ENCODE data around the gene CIROP.

CIROP gene, protein sequence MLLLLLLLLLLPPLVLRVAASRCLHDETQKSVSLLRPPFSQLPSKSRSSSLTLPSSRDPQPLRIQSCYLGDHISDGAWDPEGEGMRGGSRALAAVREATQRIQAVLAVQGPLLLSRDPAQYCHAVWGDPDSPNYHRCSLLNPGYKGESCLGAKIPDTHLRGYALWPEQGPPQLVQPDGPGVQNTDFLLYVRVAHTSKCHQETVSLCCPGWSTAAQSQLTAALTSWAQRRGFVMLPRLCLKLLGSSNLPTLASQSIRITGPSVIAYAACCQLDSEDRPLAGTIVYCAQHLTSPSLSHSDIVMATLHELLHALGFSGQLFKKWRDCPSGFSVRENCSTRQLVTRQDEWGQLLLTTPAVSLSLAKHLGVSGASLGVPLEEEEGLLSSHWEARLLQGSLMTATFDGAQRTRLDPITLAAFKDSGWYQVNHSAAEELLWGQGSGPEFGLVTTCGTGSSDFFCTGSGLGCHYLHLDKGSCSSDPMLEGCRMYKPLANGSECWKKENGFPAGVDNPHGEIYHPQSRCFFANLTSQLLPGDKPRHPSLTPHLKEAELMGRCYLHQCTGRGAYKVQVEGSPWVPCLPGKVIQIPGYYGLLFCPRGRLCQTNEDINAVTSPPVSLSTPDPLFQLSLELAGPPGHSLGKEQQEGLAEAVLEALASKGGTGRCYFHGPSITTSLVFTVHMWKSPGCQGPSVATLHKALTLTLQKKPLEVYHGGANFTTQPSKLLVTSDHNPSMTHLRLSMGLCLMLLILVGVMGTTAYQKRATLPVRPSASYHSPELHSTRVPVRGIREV

DNA sequence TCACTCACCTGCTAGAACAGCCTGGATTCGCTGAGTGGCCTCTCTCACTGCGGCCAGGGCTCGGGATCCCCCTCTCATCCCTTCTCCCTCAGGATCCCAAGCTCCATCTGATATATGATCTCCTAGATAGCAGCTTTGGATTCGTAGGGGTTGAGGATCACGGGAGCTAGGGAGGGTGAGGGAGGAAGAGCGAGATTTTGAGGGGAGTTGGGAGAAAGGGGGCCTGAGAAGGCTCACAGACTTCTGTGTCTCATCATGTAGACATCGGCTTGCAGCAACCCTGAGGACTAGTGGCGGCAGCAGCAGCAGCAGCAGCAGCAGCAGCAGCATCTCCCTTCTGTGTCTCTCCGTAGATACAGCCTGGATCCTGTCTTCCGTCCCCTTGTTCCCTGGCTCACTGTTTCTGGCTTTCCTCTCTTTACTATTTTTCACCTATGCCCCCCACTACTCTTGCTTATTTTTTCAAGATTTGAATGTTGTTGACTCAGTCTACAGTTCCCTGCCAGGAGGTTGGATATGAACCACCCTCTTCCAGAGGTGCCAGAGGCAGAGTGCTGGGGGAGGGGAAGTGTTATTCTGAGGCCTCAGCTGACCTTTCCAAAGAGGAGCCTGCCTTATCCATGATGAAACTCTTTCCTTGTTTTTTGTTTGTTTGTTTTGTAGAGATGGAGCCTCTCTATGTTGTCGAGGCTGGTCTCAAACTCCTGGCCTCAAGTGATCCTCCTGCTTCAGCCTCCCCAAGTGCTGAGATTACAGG, at the start of gene CIROP:
Gene CIROP (minus strand): TSS at position 399 of the 757 bp plus-strand sequence. CDS start 69 bp downstream, at position 330.
- H3K9me3 Mint-ChIP-seq: no peaks in the 10 kb centered on the region
- DNase-seq (ENCODE audit: low spot score in 2 of 2) (no peak), ATAC-seq (no peak)
- H3K36me3 Mint-ChIP-seq: no peaks in the 10 kb centered on the region
- H3K4me1 Mint-ChIP-seq: peaks cover 6% of the 10 kb centered on the region
- H3K27ac Mint-ChIP-seq: no peak within 1 kb of the TSS
- no peak within 1 kb of the TSS for H3K4me3 Mint-ChIP-seq

- no peak overlapping the region for H3K27ac Mint-ChIP-seq
- ATAC-seq (no peak), DNase-seq (ENCODE audit: low spot score in 2 of 2) (no peak)
- H3K4me3 Mint-ChIP-seq: no peak overlapping the region
- no peaks in the 10 kb centered on the region for H3K36me3 Mint-ChIP-seq
- H3K4me1 Mint-ChIP-seq: no peaks in the 10 kb centered on the region
- H3K9me3 Mint-ChIP-seq: no peaks in the 10 kb centered on the region
Observed at GRCh38 chr14:23153851-23154796, 49.3 kb upstream of the CIROP start.

DNA sequence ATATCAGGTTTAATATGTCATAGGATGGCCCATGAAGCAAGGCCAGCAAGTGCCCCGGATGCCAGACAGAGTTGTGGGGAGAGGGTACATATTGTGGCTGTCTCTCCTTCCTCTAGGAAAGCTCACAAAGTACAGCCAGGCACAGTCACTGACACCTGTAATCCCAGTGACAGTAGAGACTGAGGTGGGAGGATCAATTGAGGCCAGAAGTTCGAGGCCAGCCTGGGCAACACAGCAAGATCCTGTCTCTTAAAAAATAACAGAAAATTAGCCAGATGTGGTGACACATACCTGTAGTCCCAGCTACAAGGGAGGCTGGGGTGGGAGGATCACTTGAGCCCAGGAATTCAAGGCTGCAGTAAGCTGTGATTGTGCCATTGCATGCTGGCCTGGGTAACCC, 46.6 kb upstream of the CIROP start:
- ATAC-seq (no peak), DNase-seq (ENCODE audit: low spot score in 2 of 2) (no peak)
- H3K9me3 Mint-ChIP-seq: no peaks in the 10 kb centered on the region
- no peaks in the 10 kb centered on the region for H3K4me1 Mint-ChIP-seq
- no peaks in the 10 kb centered on the region for H3K36me3 Mint-ChIP-seq
- H3K4me3 Mint-ChIP-seq: no peak overlapping the region
- no peak overlapping the region for H3K27ac Mint-ChIP-seq

- H3K27ac Mint-ChIP-seq: no peak overlapping the region
- DNase-seq (ENCODE audit: low spot score in 2 of 2) (no peak), ATAC-seq (no peak)
- no peak overlapping the region for H3K4me3 Mint-ChIP-seq
- no peaks in the 10 kb centered on the region for H3K9me3 Mint-ChIP-seq
- no peaks in the 10 kb centered on the region for H3K36me3 Mint-ChIP-seq
- no peaks in the 10 kb centered on the region for H3K4me1 Mint-ChIP-seq
Observed at GRCh38 chr14:23149745-23150144, 45.0 kb upstream of the CIROP start.

DNA sequence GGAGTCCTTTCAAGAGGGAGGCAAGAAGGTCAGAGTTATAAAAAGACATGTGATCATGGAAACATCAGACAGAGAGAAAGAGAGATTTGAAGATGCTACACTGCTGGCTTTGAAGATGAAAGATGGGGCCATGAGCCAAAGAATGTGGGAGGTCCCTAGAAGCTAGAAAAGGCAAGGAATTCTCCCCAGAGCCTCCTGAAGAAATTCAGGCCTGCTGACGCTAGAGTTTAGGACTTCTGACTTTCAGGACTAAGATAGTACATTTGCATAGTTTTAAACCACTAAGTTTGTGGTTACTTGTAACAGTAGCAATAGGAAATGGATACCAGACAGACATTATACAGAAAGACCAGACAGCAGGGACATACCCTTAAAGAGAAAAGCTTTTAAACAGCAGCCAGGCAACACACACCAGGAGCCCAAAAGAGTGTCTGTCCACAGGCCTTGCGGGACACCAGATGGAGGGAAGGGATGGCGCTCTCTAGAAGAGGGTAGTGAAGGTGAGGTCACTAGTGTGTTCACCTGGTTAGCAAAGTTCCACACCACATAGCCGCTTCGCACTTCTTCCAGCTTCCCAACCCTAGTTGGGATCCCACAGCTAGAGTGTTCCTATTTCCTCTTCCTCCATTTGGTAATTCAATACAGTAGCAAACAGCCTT, 43.9 kb upstream of the CIROP start:
- Mint-ChIP-seq H3K4me3 (no peak overlapping the region), H3K36me3 (no peaks in the 10 kb centered on the region), H3K27ac (no peak overlapping the region), H3K4me1 (no peaks in the 10 kb centered on the region), H3K9me3 (no peaks in the 10 kb centered on the region)
- no peak for ATAC-seq
- no peak for DNase-seq (ENCODE audit: low spot score in 2 of 2)

- no peak overlapping the region for H3K4me3 Mint-ChIP-seq
- H3K9me3 Mint-ChIP-seq: no peaks in the 10 kb centered on the region
- H3K27ac Mint-ChIP-seq: no peak overlapping the region
- H3K4me1 Mint-ChIP-seq: no peaks in the 10 kb centered on the region
- no peak for DNase-seq (ENCODE audit: low spot score in 2 of 2)
- H3K36me3 Mint-ChIP-seq: no peaks in the 10 kb centered on the region
- no peak for ATAC-seq
Observed at GRCh38 chr14:23147676-23148075, 42.9 kb upstream of the CIROP start.

GRCh38 chr14:23146980-23147379, 42.2 kb upstream of the CIROP start:
- Mint-ChIP-seq H3K27ac (no peak overlapping the region), H3K4me3 (no peak overlapping the region), H3K4me1 (no peaks in the 10 kb centered on the region), H3K9me3 (no peaks in the 10 kb centered on the region), H3K36me3 (no peaks in the 10 kb centered on the region)
- ATAC-seq (no peak), DNase-seq (ENCODE audit: low spot score in 2 of 2) (no peak)

- ATAC-seq (no peak), DNase-seq (ENCODE audit: low spot score in 2 of 2) (no peak)
- no peaks in the 10 kb centered on the region for H3K9me3 Mint-ChIP-seq
- no peaks in the 10 kb centered on the region for H3K4me1 Mint-ChIP-seq
- no peaks in the 10 kb centered on the region for H3K36me3 Mint-ChIP-seq
- peak overlapping the region; percentile 11 for H3K27ac Mint-ChIP-seq
- no peak overlapping the region for H3K4me3 Mint-ChIP-seq
Observed at GRCh38 chr14:23146351-23146910, 41.6 kb upstream of the CIROP start.

DNA sequence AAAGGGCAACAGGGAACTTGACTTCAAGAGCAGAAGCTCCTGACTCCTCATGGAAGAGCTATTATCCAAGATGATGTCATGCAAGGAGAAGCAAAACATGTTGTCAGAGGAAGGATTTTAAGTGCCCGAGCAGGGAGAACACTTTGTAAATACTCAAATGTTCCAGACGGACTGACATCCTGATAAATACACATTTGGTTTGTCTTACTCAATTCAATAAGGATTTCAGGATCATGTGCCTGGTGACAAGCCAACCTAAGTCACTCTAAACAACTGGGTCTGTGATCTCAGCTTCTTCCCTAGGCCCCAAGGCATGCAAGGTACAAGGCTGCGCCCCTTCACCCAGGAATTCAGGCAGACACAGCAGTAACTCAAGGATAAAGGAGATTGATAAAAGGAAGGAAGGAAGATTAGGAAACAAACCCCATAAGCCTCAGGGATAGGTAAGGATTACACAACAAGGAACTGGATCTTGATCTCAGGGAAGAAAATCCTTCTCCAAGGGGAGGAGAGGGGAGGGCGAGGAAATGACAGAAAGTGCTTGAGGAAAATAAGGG, 41.1 kb upstream of the CIROP start:
- Mint-ChIP-seq H3K27ac (peak overlapping the region; percentile 11), H3K4me1 (no peaks in the 10 kb centered on the region), H3K36me3 (no peaks in the 10 kb centered on the region), H3K4me3 (no peak overlapping the region), H3K9me3 (no peaks in the 10 kb centered on the region)
- ATAC-seq: no peak
- DNase-seq (ENCODE audit: low spot score in 2 of 2): no peak

DNA sequence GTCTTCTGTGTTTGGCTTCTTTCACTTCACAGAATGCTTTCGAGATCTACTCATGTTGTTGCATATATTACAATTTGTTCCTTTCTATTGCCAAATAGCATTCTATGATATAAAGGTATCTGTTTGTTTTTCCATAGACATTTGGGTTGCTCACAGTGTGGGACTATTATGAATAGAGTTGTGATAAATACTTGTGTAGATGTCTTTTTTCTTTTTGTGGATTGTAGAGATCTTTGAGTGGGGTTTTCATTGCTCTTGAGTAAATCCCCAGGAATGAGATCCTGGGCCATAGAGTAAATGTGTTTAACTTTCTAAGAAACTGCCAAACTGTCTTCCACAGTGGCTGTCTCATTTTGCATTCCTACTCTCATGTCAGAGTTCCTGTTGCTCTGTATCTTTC, 39.1 kb upstream of the CIROP start:
- no peak overlapping the region for H3K27ac Mint-ChIP-seq
- no peak overlapping the region for H3K4me3 Mint-ChIP-seq
- no peaks in the 10 kb centered on the region for H3K9me3 Mint-ChIP-seq
- DNase-seq (ENCODE audit: low spot score in 2 of 2) (no peak), ATAC-seq (no peak)
- H3K4me1 Mint-ChIP-seq: no peaks in the 10 kb centered on the region
- H3K36me3 Mint-ChIP-seq: no peaks in the 10 kb centered on the region

DNA sequence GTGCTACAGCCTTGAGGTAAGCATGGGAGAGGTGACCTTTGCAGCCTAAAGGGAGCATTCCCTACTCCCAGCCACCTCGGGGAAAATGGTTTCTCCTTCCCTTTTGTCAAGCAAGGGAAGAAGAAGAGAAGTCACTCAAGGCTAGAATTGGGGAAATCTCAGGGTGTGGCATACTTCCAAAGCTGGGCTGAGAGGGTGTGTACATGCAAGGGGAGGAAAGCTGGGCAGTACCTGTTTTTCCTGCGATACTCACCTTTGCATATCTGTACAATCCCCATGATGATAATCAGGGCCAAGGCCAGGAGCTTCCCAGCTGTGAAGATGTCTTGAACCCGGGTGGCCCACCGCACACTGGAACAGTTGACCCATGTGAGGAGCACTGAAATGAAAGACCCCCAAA, 38.0 kb upstream of the CIROP start:
- DNase-seq (ENCODE audit: low spot score in 2 of 2): no peak
- Mint-ChIP-seq H3K4me3 (no peak overlapping the region), H3K4me1 (no peaks in the 10 kb centered on the region), H3K27ac (no peak overlapping the region), H3K36me3 (no peaks in the 10 kb centered on the region), H3K9me3 (no peaks in the 10 kb centered on the region)
- ATAC-seq: no peak

DNA sequence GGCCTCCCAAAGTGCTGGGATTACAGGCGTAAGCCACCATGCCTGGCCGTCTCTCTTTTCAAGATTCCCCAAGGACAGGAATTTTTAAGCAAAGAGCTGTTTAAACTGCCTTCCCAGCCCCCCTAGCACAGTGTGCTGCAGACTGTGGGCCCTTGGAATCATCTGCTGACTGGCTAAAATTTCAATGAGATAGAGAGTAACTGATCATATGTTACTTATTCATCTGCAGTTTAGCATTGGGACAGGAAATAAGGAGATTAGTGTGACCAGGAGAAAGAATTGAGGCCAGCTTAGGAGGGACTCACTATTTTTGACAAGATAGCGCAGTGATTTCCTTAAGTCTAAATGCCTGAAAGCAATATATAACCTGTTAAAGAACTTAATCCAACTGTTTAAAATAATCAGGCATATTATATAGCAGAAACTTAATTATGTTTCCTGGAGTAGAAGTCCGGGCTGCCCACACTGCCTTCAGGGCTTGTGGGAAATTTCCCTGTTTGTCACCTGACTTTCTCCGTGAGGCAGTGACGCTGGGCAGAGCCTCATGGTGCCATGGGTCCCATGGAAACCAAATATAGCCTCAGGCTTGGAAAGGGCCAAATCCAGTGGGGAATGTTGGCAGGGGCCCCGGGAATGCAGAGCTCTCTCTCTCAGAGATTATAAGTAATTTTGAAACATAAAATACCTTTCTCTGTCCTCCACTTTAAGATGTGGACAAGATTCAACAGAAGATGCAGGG, 37.1 kb upstream of the CIROP start:
- no peaks in the 10 kb centered on the region for H3K9me3 Mint-ChIP-seq
- no peak for ATAC-seq
- no peaks in the 10 kb centered on the region for H3K4me1 Mint-ChIP-seq
- H3K36me3 Mint-ChIP-seq: no peaks in the 10 kb centered on the region
- no peak for DNase-seq (ENCODE audit: low spot score in 2 of 2)
- H3K27ac Mint-ChIP-seq: no peak overlapping the region
- H3K4me3 Mint-ChIP-seq: no peak overlapping the region

GRCh38 chr14:23140371-23140770, 35.6 kb upstream of the CIROP start:
- H3K36me3 Mint-ChIP-seq: no peaks in the 10 kb centered on the region

More at GRCh38 chr14:23140371-23140770, 35.6 kb upstream of the CIROP start:
- ATAC-seq: no peak
- Mint-ChIP-seq H3K4me1 (no peaks in the 10 kb centered on the region), H3K4me3 (no peak overlapping the region), H3K9me3 (no peaks in the 10 kb centered on the region), H3K27ac (no peak overlapping the region)
- no peak for DNase-seq (ENCODE audit: low spot score in 2 of 2)
